Activated CD8-positive, alpha-beta memory T cell treated with anti-CD3 and anti-CD28 coated beads for 1 hour (primary cell): ENCODE measurements around the gene MOBP.
"Not testable (repeated sequence)": the region's sequence is repeated elsewhere in the genome, so short reads cannot be mapped to it uniquely, and the experiment has no call there.

Experiments
- DNase-seq, 2 donors: peaks; one replicate each; pipeline ENCODE4 v3.0.0-alpha.2; 2020; ENCODE audit warnings: low read depth in 1 of 2; ENCODE audit errors: extremely low read depth in 1 of 2

MOBP gene

GRCh38 chr3:39448506-39449233 lies 18.8 kb upstream of the MOBP start:
- no peak for DNase-seq

DNA sequence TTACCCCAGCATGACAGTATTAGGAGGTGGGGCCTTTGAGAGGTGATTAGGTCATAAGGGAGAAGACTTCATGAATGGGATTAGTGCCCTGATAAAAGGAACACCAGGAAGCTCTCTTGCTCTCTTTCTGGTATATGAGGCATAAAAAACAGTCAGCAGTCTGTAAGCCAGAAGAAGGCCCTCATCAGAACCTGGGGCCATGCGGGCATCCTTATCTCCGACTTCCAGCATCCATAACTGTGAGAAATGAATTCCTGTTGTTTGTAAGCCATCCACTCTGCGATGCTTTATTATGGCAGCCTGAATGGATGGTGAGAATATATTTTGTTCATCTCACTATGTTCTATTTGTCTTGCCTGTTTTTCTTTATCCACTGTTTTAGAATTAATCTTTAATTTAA lies 17.7 kb upstream of the MOBP start:
- DNase-seq, result no peak

DNA sequence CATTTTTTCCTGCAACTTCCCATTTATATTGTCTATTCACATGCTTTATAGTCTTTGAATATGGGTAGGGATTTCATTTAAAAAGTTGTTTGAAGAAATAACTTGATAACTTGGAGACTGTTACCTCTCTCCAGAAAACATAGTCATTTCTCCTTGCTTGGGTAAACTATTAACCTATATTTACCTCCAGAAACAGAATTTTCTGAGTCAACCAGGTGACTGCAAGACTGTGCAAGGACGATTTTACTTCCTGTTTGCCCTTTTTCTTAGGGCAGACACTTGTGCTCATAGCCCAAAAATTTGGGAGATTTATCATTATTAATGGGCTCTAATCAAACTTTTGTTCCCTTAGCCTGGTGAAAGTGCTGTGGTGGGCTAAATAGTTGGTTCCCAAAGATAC lies 14.3 kb upstream of the MOBP start:
- no peak for DNase-seq

GRCh38 chr3:39453872-39454271 lies 13.6 kb upstream of the MOBP start:
- DNase-seq, result not testable (repeated sequence)

GRCh38 chr3:39454591-39455217 lies 12.8 kb upstream of the MOBP start:
- DNase-seq, result no peak

- DNase-seq, result no peak
These were observed 11.3 kb upstream of the MOBP start for GRCh38 chr3:39456159-39456558.

GRCh38 chr3:39457361-39457760 lies 10.1 kb upstream of the MOBP start:
- no peak for DNase-seq

GRCh38 chr3:39458579-39458978 lies 8.9 kb upstream of the MOBP start:
- not testable (repeated sequence) for DNase-seq

- no peak for DNase-seq
These were observed 6.8 kb upstream of the MOBP start for GRCh38 chr3:39460677-39461076.

DNA sequence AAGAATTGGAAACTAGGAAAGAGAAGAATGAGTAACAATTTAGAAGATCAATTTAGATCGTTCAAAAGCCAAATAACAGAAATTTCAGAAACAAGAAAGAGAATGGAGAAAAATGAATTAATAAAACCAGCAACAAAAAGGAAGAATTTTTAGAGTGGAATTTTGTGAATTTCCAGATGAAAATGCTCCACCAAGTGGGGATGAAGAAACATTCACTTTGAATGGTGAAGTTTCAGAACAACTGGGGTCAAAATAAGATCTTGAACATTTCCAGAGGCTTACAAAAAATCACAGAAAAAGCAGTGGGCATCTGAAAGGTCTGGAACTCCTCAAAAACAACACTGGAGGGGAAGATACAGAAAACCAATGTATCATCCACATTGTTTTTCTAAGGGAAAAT lies 4.2 kb upstream of the MOBP start:
- no peak for DNase-seq

DNA sequence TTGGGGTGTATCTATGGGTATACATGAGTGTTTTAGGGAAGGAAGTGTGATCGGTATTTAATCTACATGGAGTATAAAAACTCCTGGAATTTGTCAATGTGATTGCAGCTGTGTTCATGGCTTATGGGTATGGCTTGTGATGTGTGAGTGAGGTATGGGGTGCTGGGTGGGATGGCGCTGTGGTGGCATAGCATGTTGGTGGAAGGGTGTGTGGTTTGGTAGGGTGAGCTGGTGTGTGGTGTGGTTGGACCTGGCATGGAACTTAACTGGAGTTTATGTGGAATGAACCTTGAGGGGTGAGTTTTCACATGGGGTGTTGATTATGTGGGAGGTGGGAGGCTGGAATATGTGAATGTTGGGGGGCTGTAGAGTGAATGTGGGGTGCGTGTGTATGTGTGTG lies 492 bp upstream of the MOBP start:
- DNase-seq, result no peak

DNA sequence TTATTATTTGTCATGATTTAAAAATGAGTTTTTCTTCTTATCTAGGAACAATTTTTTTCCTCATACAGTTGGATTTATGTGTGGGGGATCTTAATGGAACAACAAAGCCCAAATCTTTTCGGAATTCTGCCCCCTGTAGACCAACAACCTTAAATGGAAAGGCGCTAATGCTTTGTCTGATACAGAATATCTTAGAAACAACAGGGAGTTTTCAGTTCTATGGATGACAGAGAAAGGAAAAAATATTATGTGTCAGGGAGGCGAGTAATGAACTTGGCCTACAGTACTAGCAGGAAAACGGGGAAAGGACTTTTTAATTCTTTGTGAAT lies 592 bp downstream of the MOBP start:
- no peak for DNase-seq

DNA sequence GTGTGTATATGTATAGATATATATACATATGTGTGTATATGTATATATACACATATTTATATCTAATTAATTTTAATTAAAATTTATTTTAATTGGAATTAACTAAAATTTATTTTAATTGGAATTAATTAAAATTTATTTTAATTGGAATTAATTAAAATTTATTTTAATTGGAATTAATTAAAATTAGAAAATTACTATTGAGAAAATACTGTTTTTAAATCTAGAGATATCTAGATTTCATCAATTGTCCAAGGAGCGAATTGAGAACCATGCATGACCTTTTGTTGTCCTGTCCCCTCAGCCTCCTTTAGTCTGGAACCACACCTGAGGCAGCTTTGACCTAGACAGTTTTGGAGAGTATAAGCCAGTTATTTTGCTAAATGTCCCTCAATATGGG lies 1.8 kb downstream of the MOBP start:
- no peak for DNase-seq

GRCh38 chr3:39469945-39470344 lies 2.5 kb downstream of the MOBP start:
- DNase-seq, result no peak

- DNase-seq, result no peak
These were observed 4.2 kb downstream of the MOBP start for GRCh38 chr3:39471652-39472051.

GRCh38 chr3:39473452-39474125 lies 6.1 kb downstream of the MOBP start:
- no peak for DNase-seq

DNA sequence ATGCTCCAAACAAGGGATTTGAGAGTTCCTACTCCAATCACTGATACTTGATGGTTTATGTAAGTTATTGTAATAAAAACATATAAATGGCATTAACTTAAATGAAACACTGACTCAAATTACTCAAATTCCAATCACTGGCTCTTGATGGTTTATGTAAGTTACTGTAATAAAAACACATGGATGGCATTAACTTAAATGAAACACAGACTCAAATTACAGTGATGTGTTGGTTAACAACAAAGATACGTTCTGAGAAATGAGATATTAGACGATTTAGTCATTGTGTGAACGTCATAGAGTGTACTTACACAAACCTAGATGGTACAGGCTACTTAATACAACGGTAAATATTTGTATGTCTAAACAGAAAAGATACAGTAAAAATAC lies 6.6 kb downstream of the MOBP start:
- DNase-seq, result no peak

- DNase-seq, result no peak
These were observed 9.3 kb downstream of the MOBP start for GRCh38 chr3:39476783-39477182.

- DNase-seq, result no peak
These were observed 10.7 kb downstream of the MOBP start for GRCh38 chr3:39478226-39478625.

- no peak for DNase-seq
These were observed 12.4 kb downstream of the MOBP start for GRCh38 chr3:39479701-39480414.

GRCh38 chr3:39485547-39485946 lies 18.1 kb downstream of the MOBP start:
- DNase-seq, result no peak

DNA sequence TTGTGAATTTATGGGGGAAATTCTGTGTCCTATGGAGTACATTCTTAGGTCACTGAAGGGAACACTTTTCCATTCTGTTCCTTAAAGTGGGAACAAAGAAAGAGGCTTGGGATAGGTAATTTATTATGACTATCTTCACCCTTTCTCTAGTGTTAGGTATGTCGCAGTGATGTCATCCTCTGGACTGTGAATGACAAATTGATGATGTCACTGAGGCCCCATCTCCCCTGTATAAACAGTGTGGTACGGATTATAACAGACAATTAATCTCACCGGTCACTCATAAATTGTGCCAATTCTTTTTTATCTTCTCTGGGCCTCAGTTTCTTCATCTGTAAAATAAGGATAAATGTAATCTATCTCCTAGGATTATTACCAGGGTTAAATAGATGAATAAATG lies 23.5 kb downstream of the MOBP start:
- no peak for DNase-seq
